Stomach (tissue), 9 donors: ENCODE measurements around the gene OR51B2. TPM values are rescaled to one million over a fixed set of nuclear protein-coding genes. Genes with fewer than 3 reads are reported as not detected.
"Not testable (repeated sequence)": the region's sequence is repeated elsewhere in the genome, so short reads cannot be mapped to it uniquely, and the experiment has no call there.

Experiments used
- DNase-seq, 2 donors: peaks; one replicate each; pipeline versions ENCODE4 v3.0.0 to v3.0.0-alpha.2; 2013 to 2019
- H3K27ac ChIP-seq, 5 donors: fragments of 200-600 bp in 4 of 5; sonication (generic) in 4 of 5; one replicate each; pipeline ENCODE4 v1.5.1; 2013 to 2019; ENCODE audit warnings: mild to moderate bottlenecking in 1 of 5, moderate library complexity in 1 of 5
- H3K27me3 ChIP-seq, 3 donors: fragments of 200-600 bp; sonication (generic); one replicate each; pipeline ENCODE4 v1.5.1; 2017 to 2019; ENCODE audit warnings: mixed run types in 1 of 3
- H3K36me3 ChIP-seq, 4 donors: fragments of 200-600 bp; sonication (generic); 1 replicate in 3 of 4; 2 replicates in 1 of 4; pipeline ENCODE4 v1.5.1; 2016 to 2019
- H3K4me1 ChIP-seq, 4 donors: fragments of 200-600 bp; sonication (generic); one replicate each; pipeline ENCODE4 v1.5.1; 2016 to 2019
- H3K4me3 ChIP-seq, 4 donors: fragments of 200-600 bp; sonication (generic) in 3 of 4; one replicate each; pipeline ENCODE4 v1.5.1; 2016 to 2019; ENCODE audit warnings: mild to moderate bottlenecking in 1 of 4
- H3K9me3 ChIP-seq, 4 donors: fragments of 200-600 bp; sonication (generic); one replicate each; pipeline ENCODE4 v1.5.1; 2016 to 2019
- CTCF ChIP-seq, 7 experiments: fragments of 450-650 bp in 4 of 7; fragments of 200-600 bp in 3 of 7; sonication (generic) in 3 of 7; IDR thresholded peaks; one replicate each; pipeline ENCODE4 v1.5.1; 2016 to 2019; ENCODE audit warnings: antibody characterized with exemption in 7 of 7, control low read depth in 2 of 7, mild to moderate bottlenecking in 1 of 7
- EP300 ChIP-seq: sonication (generic); formaldehyde crosslinking; IDR thresholded peaks from one replicate; pipeline ENCODE4 v1.6.1; 2017; ENCODE audit warnings: antibody characterized with exemption
- POLR2A ChIP-seq, 4 donors: fragments of 450-650 bp; IDR thresholded peaks; one replicate each; pipeline ENCODE4 v1.6.1; 2016; ENCODE audit warnings: antibody characterized with exemption in 4 of 4, control low read depth in 2 of 4, mild to moderate bottlenecking in 1 of 4, moderate library complexity in 1 of 4
- POLR2AphosphoS5 ChIP-seq, 3 donors: sonication (generic); formaldehyde crosslinking; IDR thresholded peaks; one replicate each; pipeline ENCODE4 v1.6.1; 2016; ENCODE audit warnings: antibody characterized with exemption in 3 of 3
- WGBS, 5 donors: extraction: QIAGEN DNeasy Blood & Tissue Kit in 3 of 5; methylation state at CpG; one replicate each; pipeline versions ENCODE4 v1.1.5 to v1.1.7; 2013 to 2018; 5-methylcytosine and 5-hydroxymethylcytosine counted together
- intact Hi-C: fragments of 100-400 bp; cut with DNase I; formaldehyde crosslinking; loops from one replicate; pipeline ENCODE4 v1.15.1; 2023; ENCODE audit warnings: low total_unique reads
- polyA plus RNA-seq, 3 donors: library from polyadenylated mRNA; stranded (reverse); fragments of 200-250 nt; gene quantifications; one replicate each; pipeline ENCODE4 v1.2.3, GENCODE V29; 2013
- total RNA-seq, 5 donors: library from RNA; depleted of rRNA; stranded (reverse); fragments of >200 nt; gene quantifications; one replicate each; pipeline versions ENCODE4 v1.1.0 to v1.2.3, GENCODE V29; 2014 to 2016
- donor health status: healthy with polysubstance abuse.
- donor health status: Bipolar disorder and iron deficiency.
- donor health status: healthy.

The OR51B2 gene
- total and polyA plus RNA-seq, 8 donors, result 0.92 TPM; not detected in 7

- intact Hi-C loops, result no loop called here
- Histone ChIP-seq H3K27ac (no peak within 1 kb of the TSS), H3K4me1 (no peaks in the 10 kb centered on the region), H3K9me3 (no peaks in the 10 kb centered on the region), H3K4me3 (no peak within 1 kb of the TSS), H3K36me3 (no peaks in the 10 kb centered on the region), H3K27me3 (no peaks in the 10 kb centered on the region)
- WGBS, 5 donors, result 73 to 83% (median 74%) methylated on average over 6 of the region's 6 CpGs
- DNase-seq, result no peak
- TF ChIP-seq POLR2AphosphoS5 (IDR thresholded peaks at IDR 0.05), result no peak
- no peak for TF ChIP-seq POLR2A (IDR thresholded peaks at IDR 0.05)
- TF ChIP-seq EP300, result no peak
- no peak for TF ChIP-seq CTCF (IDR thresholded peaks at IDR 0.05)
Measured at GRCh38 chr11:5343474-5344335, 19.6 kb upstream of the OR51B2 start, which contains the start of gene OR51B5. TSS of gene OR51B5 (minus strand) at chr11:5343524. CDS start at chr11:5343524, 0 bp downstream.

- no peak for DNase-seq
- no peak overlapping the region for H3K27ac ChIP-seq
- intact Hi-C loops, result no loop called here
Measured at GRCh38 chr11:5339771-5340322, 15.8 kb upstream of the OR51B2 start.

GRCh38 chr11:5337253-5337652, 13.2 kb upstream of the OR51B2 start:
- H3K27me3 ChIP-seq, H3K36me3 ChIP-seq, H3K4me1 ChIP-seq, DNase-seq, H3K9me3 ChIP-seq, H3K27ac ChIP-seq, H3K4me3 ChIP-seq, intact Hi-C loops: not testable (repeated sequence)
- WGBS, 5 donors, result 67 to 90% (median 77%) methylated on average over 1 of the region's 1 CpG

More at GRCh38 chr11:5339771-5340322, 15.8 kb upstream of the OR51B2 start:
- no peaks in the 10 kb centered on the region for H3K36me3 ChIP-seq
- WGBS, 5 donors, result 82 to 96% (median 90%) methylated on average over 1 of the region's 1 CpG
- H3K27me3 ChIP-seq, result no peaks in the 10 kb centered on the region
- H3K4me1 ChIP-seq, result no peaks in the 10 kb centered on the region
- no peak overlapping the region for H3K4me3 ChIP-seq
- H3K9me3 ChIP-seq, result no peaks in the 10 kb centered on the region
- TF ChIP-seq POLR2AphosphoS5 (IDR thresholded peaks at IDR 0.05) (no peak), CTCF (IDR thresholded peaks at IDR 0.05) (no peak), POLR2A (IDR thresholded peaks at IDR 0.05) (no peak), EP300 (no peak)

- H3K4me3 ChIP-seq, result no peak overlapping the region
- intact Hi-C loops, result no loop called here
- no peaks in the 10 kb centered on the region for H3K27me3 ChIP-seq
- TF ChIP-seq POLR2A (IDR thresholded peaks at IDR 0.05), result no peak
- no peak for TF ChIP-seq CTCF (IDR thresholded peaks at IDR 0.05)
- no peak for TF ChIP-seq POLR2AphosphoS5 (IDR thresholded peaks at IDR 0.05)
- no peak for DNase-seq
- no peaks in the 10 kb centered on the region for H3K4me1 ChIP-seq
- H3K36me3 ChIP-seq, result no peaks in the 10 kb centered on the region
- no peak overlapping the region for H3K27ac ChIP-seq
- no peaks in the 10 kb centered on the region for H3K9me3 ChIP-seq
Measured at GRCh38 chr11:5336331-5336730, 12.2 kb upstream of the OR51B2 start.

GRCh38 chr11:5335170-5335569, 11.1 kb upstream of the OR51B2 start:
- H3K4me1 ChIP-seq, result no peaks in the 10 kb centered on the region
- 48 to 78% (median 52%) methylated on average over 1 of the region's 1 CpG for WGBS, 5 donors
- no peak overlapping the region for H3K27ac ChIP-seq
- no peak for DNase-seq
- intact Hi-C loops, result no loop called here
- H3K27me3 ChIP-seq, result no peaks in the 10 kb centered on the region
- TF ChIP-seq POLR2A (IDR thresholded peaks at IDR 0.05), result no peak
- H3K36me3 ChIP-seq, result no peaks in the 10 kb centered on the region
- no peaks in the 10 kb centered on the region for H3K9me3 ChIP-seq
- H3K4me3 ChIP-seq, result no peak overlapping the region
